ENCODE results near the gene AIFM3. TPM values are rescaled to one million over a fixed set of nuclear protein-coding genes. Genes with fewer than 3 reads are reported as not detected.

The AIFM3 gene
- total RNA-seq, 3 donors from 2014 or later, result 73.1 to 239 (median 181) TPM

DNA sequence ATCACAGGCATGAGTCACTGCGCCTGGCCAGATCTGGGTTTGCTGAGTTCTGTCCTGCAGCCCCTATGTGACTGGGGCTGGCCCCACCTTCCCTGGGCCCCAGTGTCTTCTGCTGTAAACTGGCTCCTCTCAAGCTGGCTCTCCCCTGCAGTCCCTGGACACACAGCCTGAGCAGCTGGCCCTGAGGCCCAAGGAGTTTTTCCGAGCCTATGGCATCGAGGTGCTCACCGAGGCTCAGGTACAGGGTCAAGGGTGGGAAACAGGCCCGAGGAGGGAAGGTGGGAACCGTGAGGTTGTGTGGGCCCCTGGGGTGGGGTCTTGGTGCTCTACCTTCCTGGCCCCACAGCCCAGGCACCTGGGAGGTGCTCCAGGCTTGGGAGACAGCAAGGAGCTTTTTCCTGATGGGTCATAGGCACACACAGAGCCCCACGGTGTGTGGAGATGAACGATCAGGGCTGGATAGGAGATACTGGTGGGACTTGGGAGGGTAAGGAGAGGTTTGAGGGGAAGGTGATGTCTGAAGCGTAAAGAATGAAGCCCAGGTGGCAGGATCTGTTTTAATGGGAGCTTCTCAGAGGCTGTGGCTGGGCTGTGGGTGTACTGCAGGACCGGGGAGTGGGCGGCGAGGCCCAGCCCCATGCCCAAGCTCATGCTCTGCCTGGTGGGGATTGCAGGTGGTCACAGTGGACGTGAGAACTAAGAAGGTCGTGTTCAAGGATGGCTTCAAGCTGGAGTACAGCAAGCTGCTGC is 8.7 kb downstream of the AIFM3 start:
- ATAC-seq (no peak), DNase-seq (no peak)
- Histone ChIP-seq H3K36me3 (ENCODE audit: low read depth) (no peaks in the 10 kb centered on the region), H3K4me3 (no peak overlapping the region), H3K9me3 (peaks cover 5% of the 10 kb centered on the region), H3K4me1 (ENCODE audit: low read depth) (peaks cover 10% of the 10 kb centered on the region)
- no peak for TF ChIP-seq CTCF (IDR thresholded peaks at IDR 0.05)
- intact Hi-C loops (cut with DNase I, micrococcal nuclease), result no loop called here

- Histone ChIP-seq H3K9me3 (peaks cover 5% of the 10 kb centered on the region), H3K4me3 (no peak overlapping the region), H3K4me1 (ENCODE audit: low read depth) (peaks cover 17% of the 10 kb centered on the region), H3K36me3 (ENCODE audit: low read depth) (no peaks in the 10 kb centered on the region)
- ATAC-seq, result no peak
- TF ChIP-seq CTCF (IDR thresholded peaks at IDR 0.05), result no peak
- intact Hi-C loops (cut with DNase I, micrococcal nuclease), result no loop called here
- no peak for DNase-seq
Measured at GRCh38 chr22:20976291-20976877, 9.3 kb downstream of the AIFM3 start.

GRCh38 chr22:20977019-20977418 is 10.0 kb downstream of the AIFM3 start:
- TF ChIP-seq CTCF (IDR thresholded peaks at IDR 0.05), result no peak
- intact Hi-C loops (cut with DNase I, micrococcal nuclease), result no loop called here
- Histone ChIP-seq H3K9me3 (peaks cover 5% of the 10 kb centered on the region), H3K4me3 (no peak overlapping the region), H3K4me1 (ENCODE audit: low read depth) (peaks cover 19% of the 10 kb centered on the region), H3K36me3 (ENCODE audit: low read depth) (no peaks in the 10 kb centered on the region)
- DNase-seq (no peak), ATAC-seq (no peak)

- Histone ChIP-seq H3K9me3 (peaks cover 5% of the 10 kb centered on the region), H3K36me3 (ENCODE audit: low read depth) (no peaks in the 10 kb centered on the region), H3K4me1 (ENCODE audit: low read depth) (peaks cover 19% of the 10 kb centered on the region), H3K4me3 (no peak overlapping the region)
- ATAC-seq, result no peak
- no peak for TF ChIP-seq CTCF (IDR thresholded peaks at IDR 0.05)
- no peak for DNase-seq
- intact Hi-C loops (cut with DNase I, micrococcal nuclease), result no loop called here
Measured at GRCh38 chr22:20977516-20978170, 10.6 kb downstream of the AIFM3 start.

DNA sequence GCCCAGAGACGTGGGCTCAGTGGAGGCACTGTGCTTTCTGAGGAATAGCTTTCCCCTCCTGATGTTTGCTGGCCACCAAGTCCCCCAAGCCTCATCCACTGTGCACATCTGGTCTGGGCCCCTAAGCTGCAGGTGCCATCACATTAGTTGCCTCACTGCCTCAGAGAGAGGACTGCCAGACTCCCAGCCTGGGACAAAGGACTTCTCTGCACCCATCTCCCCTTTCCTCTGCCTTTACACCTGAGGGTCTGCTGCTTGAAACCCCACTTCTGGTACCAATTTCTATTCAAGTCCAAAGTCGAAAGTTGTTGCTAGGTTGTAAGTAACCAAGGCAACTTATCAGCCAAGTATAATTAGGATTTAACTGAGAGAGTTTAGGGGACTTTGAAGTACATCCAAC is 11.4 kb downstream of the AIFM3 start:
- peaks cover 5% of the 10 kb centered on the region for H3K9me3 ChIP-seq
- peaks cover 26% of the 10 kb centered on the region for H3K4me1 ChIP-seq (ENCODE audit: low read depth)
- intact Hi-C loops (cut with DNase I, micrococcal nuclease), result no loop called here
- no peak for TF ChIP-seq CTCF (IDR thresholded peaks at IDR 0.05)
- no peak for ATAC-seq
- no peak for DNase-seq
- no peaks in the 10 kb centered on the region for H3K36me3 ChIP-seq (ENCODE audit: low read depth)
- H3K4me3 ChIP-seq, result no peak overlapping the region

Data from mucosa of descending colon (tissue), 3 donors.